Measurements from ENCODE around the gene TENT4A. TPM values are rescaled to one million over a fixed set of nuclear protein-coding genes. Genes with fewer than 3 reads are reported as not detected.

The TENT4A gene
- total RNA-seq, 3 donors from 2014 or later (not counting 1 experiment from before 2014, with no cell fraction given): 36.0 to 65.6 (median 44.9) TPM

DNA sequence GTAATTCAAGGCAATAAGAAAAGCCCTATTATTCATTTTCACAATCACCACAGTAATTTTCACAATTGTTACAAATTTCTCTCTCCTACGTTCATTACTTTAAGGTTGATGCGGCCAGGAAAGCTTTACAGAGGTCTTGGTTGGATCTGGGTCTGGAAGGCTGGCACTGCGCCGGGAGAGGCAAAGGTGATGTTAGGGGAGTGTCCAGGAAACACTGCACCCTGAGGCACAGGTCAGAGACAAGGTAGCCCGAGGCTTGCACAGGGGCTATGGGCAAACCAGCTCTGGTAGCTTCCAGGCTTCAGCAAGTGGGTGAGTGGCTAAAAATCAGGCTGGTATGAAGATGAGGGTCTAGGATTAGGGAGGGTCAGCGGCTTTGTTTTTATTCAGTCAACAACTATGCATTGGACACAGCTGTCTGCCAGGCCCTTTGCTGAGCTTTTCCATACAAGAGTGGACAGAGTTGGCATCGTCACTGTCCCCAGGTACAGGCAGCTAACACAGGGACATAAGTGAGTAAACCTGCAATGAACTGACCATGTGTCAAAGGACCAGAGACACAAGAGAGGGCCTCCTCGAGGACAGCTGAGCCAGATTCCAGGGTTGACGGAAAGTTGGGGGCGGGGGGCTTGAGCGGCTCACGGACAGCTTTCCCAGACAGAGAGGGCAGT lies 12.4 kb upstream of the TENT4A start:
- no peak for DNase-seq
- no peaks in the 10 kb centered on the region for H3K9me3 Mint-ChIP-seq
- Histone ChIP-seq H3K4me3 (ENCODE audit: low read length) (no peak overlapping the region), H3K9me3 (ENCODE audit: control insufficient read depth, insufficient read depth, low read length) (no peaks in the 10 kb centered on the region), H3K36me3 (ENCODE audit: control insufficient read depth, insufficient read depth, low read length) (no peaks in the 10 kb centered on the region), H3K27me3 (ENCODE audit: control insufficient read depth, insufficient read depth, low read length) (peaks cover 12% of the 10 kb centered on the region), H3K4me1 (ENCODE audit: control insufficient read depth, insufficient read depth, low read length) (no peaks in the 10 kb centered on the region), H3K27ac (ENCODE audit: low read length) (no peak overlapping the region)
- intact Hi-C loops (cut with micrococcal nuclease): no loop called here
- TF ChIP-seq, protein P1, sequence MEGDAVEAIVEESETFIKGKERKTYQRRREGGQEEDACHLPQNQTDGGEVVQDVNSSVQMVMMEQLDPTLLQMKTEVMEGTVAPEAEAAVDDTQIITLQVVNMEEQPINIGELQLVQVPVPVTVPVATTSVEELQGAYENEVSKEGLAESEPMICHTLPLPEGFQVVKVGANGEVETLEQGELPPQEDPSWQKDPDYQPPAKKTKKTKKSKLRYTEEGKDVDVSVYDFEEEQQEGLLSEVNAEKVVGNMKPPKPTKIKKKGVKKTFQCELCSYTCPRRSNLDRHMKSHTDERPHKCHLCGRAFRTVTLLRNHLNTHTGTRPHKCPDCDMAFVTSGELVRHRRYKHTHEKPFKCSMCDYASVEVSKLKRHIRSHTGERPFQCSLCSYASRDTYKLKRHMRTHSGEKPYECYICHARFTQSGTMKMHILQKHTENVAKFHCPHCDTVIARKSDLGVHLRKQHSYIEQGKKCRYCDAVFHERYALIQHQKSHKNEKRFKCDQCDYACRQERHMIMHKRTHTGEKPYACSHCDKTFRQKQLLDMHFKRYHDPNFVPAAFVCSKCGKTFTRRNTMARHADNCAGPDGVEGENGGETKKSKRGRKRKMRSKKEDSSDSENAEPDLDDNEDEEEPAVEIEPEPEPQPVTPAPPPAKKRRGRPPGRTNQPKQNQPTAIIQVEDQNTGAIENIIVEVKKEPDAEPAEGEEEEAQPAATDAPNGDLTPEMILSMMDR (IDR thresholded peaks at IDR 0.05): no peak
- no peak overlapping the region for H3K4me3 Mint-ChIP-seq
- H3K27me3 Mint-ChIP-seq (ENCODE audit: low read depth in 2 of 2): peaks cover 38 to 50% of the 10 kb centered on the region in 2 donors
- ATAC-seq: no peak
- no peaks in the 10 kb centered on the region for H3K36me3 Mint-ChIP-seq
- no peak overlapping the region for H3K27ac Mint-ChIP-seq
- no peaks in the 10 kb centered on the region for H3K4me1 Mint-ChIP-seq
- WGBS (ENCODE audit: insufficient coverage): 83% methylated on average over 12 of the region's 12 CpGs

DNA sequence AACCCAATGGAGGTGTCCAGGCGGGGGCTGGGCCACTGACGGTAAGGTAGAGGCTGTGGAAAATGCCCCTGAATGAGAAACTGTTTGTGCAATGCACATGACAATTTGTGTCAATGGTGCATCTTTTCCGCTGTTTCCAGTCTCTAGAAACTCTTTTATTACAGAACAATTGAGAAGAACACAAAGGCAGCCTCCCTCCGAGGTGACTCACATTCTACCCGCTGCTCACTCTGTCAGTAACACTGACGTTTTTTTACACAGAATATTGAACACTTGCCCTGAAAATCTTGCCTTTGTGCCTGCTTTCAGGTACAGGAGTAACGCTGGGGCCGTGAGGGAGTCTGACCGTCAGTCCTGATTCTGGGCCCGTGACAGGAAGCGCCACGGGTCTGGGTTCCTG lies 11.7 kb upstream of the TENT4A start:
- 78% methylated on average over 12 of the region's 12 CpGs for WGBS (ENCODE audit: insufficient coverage)
- TF ChIP-seq, protein P1 (IDR thresholded peaks at IDR 0.05): no peak
- Histone ChIP-seq H3K27ac (ENCODE audit: low read length) (no peak overlapping the region), H3K36me3 (ENCODE audit: control insufficient read depth, insufficient read depth, low read length) (no peaks in the 10 kb centered on the region), H3K4me3 (ENCODE audit: low read length) (no peak overlapping the region), H3K9me3 (ENCODE audit: control insufficient read depth, insufficient read depth, low read length) (no peaks in the 10 kb centered on the region), H3K27me3 (ENCODE audit: control insufficient read depth, insufficient read depth, low read length) (peaks cover 12% of the 10 kb centered on the region), H3K4me1 (ENCODE audit: control insufficient read depth, insufficient read depth, low read length) (no peaks in the 10 kb centered on the region)
- ATAC-seq: no peak
- H3K36me3 Mint-ChIP-seq: no peaks in the 10 kb centered on the region
- intact Hi-C loops (cut with micrococcal nuclease): no loop called here
- no peak overlapping the region for H3K27ac Mint-ChIP-seq
- no peak for DNase-seq
- no peaks in the 10 kb centered on the region for H3K9me3 Mint-ChIP-seq
- H3K4me1 Mint-ChIP-seq: no peaks in the 10 kb centered on the region
- peaks cover 36 to 48% of the 10 kb centered on the region in 2 donors for H3K27me3 Mint-ChIP-seq (ENCODE audit: low read depth in 2 of 2)
- no peak overlapping the region for H3K4me3 Mint-ChIP-seq

DNA sequence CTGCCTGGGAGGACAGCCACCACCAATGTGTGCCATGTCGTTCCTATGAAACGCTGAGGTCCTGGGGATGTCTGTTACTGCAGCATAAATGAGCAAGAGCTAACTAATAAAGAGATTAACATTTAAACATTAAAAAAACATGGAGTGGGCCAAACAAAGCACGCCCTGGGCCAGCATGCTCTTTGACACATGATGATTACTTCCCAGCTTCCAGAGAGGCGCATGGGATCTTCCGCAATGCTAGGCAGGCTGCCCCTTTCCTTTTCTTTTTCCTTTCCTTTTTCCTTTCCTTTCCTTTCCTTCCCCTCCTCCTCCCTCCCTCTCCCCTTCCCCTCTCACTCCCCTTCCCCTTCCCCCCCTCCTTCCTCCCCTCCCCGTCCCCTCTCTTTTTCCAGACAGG lies 10.6 kb upstream of the TENT4A start:
- no peaks in the 10 kb centered on the region for H3K36me3 ChIP-seq (ENCODE audit: control insufficient read depth, insufficient read depth, low read length)
- no peak overlapping the region for H3K4me3 ChIP-seq (ENCODE audit: low read length)
- TF ChIP-seq, protein P1 (IDR thresholded peaks at IDR 0.05): no peak
- Mint-ChIP-seq H3K4me1 (no peaks in the 10 kb centered on the region), H3K27me3 (ENCODE audit: low read depth in 2 of 2) (peaks cover 27 to 36% of the 10 kb centered on the region in 2 donors), H3K9me3 (no peaks in the 10 kb centered on the region), H3K27ac (no peak overlapping the region), H3K4me3 (no peak overlapping the region), H3K36me3 (no peaks in the 10 kb centered on the region)
- peaks cover 6% of the 10 kb centered on the region for H3K27me3 ChIP-seq (ENCODE audit: control insufficient read depth, insufficient read depth, low read length)
- intact Hi-C loops (cut with micrococcal nuclease): no loop called here
- no peaks in the 10 kb centered on the region for H3K9me3 ChIP-seq (ENCODE audit: control insufficient read depth, insufficient read depth, low read length)
- ATAC-seq: no peak
- 95% methylated on average over 6 of the region's 6 CpGs for WGBS (ENCODE audit: insufficient coverage)
- H3K27ac ChIP-seq (ENCODE audit: low read length): no peak overlapping the region
- H3K4me1 ChIP-seq (ENCODE audit: control insufficient read depth, insufficient read depth, low read length): no peaks in the 10 kb centered on the region
- DNase-seq: no peak

DNA sequence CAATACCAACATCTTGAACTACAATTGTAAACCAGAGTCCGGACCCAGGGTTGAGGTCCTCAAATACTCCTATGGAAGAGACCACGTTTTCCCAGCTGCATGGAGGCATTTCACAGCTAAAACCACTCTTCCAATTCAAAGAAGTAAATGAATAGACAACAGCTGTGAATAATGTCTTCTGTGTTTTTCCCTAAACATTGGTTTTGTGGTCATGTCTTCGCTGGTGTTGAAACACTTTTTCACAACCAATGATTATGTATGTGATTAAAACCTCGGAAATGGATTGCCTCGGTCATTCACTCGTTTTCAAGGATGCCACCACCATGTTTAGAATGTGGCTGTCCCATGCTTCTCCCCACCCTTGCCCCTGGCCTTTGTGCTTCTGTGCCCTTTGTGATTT lies 9.4 kb upstream of the TENT4A start:
- no peak overlapping the region for H3K27ac Mint-ChIP-seq
- H3K4me1 ChIP-seq (ENCODE audit: control insufficient read depth, insufficient read depth, low read length): no peaks in the 10 kb centered on the region
- no peaks in the 10 kb centered on the region for H3K36me3 ChIP-seq (ENCODE audit: control insufficient read depth, insufficient read depth, low read length)
- 63% methylated on average over 6 of the region's 6 CpGs for WGBS (ENCODE audit: insufficient coverage)
- no peak overlapping the region for H3K27ac ChIP-seq (ENCODE audit: low read length)
- TF ChIP-seq, protein P1 (IDR thresholded peaks at IDR 0.05): no peak
- DNase-seq (no peak), ATAC-seq (no peak)
- no peaks in the 10 kb centered on the region for H3K9me3 ChIP-seq (ENCODE audit: control insufficient read depth, insufficient read depth, low read length)
- H3K36me3 Mint-ChIP-seq: no peaks in the 10 kb centered on the region
- peaks cover 24 to 31% of the 10 kb centered on the region in 2 donors for H3K27me3 Mint-ChIP-seq (ENCODE audit: low read depth in 2 of 2)
- H3K4me1 Mint-ChIP-seq: no peaks in the 10 kb centered on the region
- intact Hi-C loops (cut with micrococcal nuclease): no loop called here
- H3K4me3 ChIP-seq (ENCODE audit: low read length): no peak overlapping the region
- H3K27me3 ChIP-seq (ENCODE audit: control insufficient read depth, insufficient read depth, low read length): peaks cover 2% of the 10 kb centered on the region
- no peaks in the 10 kb centered on the region for H3K9me3 Mint-ChIP-seq
- H3K4me3 Mint-ChIP-seq: no peak overlapping the region
